COLO668 (cell line): ENCODE measurements around the gene ANXA1.
"Not testable (repeated sequence)": the region's sequence is repeated elsewhere in the genome, so short reads cannot be mapped to it uniquely, and the experiment has no call there.

Experiments
- DNase-seq: peaks from one replicate; lab custom pipeline; 2025; ENCODE audit not compliant: unreplicated experiment; lab: John Stamatoyannopoulos, UW

The ANXA1 gene, protein sequence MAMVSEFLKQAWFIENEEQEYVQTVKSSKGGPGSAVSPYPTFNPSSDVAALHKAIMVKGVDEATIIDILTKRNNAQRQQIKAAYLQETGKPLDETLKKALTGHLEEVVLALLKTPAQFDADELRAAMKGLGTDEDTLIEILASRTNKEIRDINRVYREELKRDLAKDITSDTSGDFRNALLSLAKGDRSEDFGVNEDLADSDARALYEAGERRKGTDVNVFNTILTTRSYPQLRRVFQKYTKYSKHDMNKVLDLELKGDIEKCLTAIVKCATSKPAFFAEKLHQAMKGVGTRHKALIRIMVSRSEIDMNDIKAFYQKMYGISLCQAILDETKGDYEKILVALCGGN

DNA sequence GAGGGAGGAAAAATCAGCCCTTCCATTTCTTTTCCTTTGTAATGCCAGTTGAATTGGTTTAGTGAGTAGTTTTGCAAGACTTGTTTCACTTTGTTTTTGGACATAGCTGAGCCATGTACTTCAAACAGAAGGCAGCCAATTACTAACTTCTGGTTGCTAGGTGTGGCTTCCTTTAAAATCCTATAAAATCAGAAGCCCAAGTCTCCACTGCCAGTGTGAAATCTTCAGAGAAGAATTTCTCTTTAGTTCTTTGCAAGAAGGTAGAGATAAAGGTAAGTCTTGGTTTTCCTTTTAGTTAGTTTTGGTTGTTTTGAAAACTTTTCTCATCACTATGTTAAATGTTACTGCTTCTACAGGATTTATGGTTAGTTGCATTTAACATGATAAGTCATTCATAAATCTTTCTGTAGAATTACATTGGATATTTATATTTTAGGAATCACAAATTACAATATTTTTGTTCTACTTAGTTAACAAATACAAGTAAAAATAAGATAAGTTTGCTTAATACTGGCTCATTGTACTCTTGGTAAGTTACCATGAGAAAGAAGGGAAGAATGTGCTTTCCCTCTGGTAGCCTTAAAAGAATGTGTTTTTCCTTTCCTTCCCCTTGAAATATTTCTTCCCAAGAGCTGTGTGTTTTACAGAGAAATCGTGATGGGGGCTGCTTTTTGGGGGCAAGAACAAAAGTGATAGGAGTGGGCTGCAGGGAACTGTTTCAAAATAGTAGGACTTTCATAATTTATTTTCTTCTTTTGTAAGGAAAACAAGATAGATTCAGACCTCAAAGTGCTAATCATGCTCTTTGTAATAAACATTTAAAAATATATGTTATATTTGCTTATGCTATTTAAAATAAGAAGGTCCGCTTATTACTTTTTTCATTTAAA is at the start of gene ANXA1:
TSS of gene ANXA1 (plus strand) at position 213 of the 890 bp plus-strand sequence. CDS start 6,671 bp downstream, outside the sequence.
- no peak for DNase-seq

DNA sequence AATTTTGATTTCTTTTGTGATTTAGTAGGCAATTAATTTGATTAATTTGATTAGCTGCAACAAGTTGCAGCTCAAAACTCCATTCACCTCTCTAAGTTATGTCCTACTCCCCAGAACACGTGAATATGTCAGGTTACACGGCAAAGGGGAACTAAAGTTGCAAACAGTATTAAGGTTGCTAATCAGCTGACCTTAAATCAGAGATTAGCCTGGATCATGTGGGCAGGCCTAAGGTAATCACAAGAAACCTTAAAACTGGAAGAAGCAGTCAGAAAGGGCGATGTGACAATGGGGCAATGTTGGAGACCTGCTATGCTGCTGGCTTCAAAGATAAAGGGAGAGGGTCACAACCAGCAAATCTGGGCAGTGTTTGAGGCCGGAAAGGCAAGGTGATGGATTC is 47.3 kb upstream of the ANXA1 start:
- DNase-seq = no peak

DNA sequence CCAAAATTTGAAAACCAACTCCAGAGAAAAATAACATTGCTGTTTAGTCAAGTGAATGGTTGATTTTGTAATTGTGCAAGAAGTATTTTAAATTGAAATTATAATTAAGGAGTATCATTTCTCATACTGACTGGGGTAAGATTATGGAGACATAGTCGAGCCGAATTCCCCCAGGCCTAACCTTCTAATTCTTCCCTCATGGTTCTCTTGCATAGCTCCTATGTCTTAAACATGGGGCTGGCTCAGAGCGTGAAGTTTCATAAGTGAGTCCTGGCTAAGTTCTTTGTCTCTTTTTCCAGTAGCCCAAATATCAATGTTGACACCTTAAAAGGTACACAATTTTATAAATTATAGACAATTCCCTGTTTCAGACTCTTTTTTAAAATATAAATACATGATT is 46.7 kb upstream of the ANXA1 start:
- DNase-seq = no peak

DNA sequence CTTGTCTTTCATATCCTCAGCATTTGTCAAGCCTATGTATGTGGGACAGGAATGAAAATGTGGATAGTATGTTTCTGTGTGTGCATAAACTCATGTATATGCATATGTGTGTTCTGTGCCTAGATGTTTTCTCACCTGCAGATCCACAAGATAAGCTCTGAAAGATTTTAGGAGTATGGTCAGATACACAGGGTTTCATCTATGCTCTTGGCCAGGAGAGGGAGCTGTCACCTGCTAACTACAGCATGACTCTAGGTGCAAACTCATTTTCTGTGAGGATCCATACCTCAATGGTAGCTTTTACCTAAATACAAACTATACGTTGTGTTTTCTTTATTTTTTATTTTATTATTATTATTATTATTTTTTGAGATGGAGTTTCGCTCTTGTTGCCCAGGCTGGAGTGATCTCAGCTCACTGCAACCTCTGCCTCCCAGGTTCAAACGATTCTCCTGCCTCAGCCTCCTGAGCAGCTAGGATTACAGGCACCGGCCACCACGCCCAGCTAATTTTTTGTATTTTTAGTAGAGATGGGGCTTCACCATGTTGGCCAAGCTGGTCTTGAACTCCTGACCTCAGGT is 44.1 kb upstream of the ANXA1 start:
- not testable (repeated sequence) for DNase-seq

DNA sequence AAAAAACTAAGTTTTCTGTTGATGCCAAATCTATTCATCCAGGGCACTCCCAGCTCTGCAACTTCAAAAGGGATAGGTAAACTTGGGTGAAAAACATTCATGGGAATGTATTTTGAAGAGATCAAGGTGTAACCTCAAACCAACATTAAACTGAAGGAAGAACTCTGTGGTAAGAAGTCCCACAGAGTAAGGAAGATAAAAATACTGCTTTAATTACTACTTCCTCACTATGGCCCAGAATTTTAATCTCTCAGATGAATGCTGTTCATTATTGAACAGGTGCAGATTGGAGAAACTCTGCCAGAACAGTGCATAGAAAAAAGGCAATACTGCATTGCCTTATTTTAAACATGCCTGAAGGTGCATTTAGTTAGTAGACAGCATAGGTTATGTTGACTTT is 37.6 kb upstream of the ANXA1 start:
- no peak for DNase-seq

DNA sequence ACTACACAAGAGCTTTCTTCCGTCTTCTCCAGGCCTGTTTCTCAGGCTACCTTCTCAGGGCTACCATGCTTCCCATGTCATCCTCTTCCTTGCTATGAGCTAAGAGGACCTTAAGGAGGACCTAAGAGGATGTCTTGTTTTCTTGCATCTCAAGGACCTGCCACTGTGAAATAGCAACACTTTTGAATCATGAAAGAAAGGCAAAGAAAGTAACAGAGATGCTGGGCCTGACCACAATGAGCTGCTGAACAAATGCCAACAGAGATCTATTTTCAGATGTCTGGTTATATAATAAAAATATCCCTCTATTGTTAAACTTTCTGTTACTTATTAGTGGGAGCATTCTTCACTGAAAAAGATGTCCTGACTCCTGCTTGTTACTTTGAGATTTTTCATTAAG is 36.7 kb upstream of the ANXA1 start:
- DNase-seq = no peak

DNA sequence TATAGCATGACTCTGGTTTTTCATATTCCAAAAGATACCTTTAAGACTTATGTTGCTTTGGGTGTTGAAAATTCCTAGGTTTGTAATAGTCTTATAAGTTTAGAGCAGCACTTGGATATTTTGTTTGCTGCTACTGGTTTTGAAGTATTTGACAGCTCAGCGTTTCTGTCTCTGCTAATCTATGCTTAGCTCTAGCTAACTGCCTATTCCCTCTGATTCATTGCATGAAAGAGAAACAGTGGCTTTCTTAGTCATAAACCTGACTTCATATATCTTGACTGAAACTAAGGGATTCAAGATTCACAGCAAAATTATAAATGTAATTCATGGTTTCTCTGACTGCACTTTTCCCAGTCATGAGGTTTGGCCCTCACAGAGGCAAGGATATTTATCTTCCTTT is 35.6 kb upstream of the ANXA1 start:
- no peak for DNase-seq

DNA sequence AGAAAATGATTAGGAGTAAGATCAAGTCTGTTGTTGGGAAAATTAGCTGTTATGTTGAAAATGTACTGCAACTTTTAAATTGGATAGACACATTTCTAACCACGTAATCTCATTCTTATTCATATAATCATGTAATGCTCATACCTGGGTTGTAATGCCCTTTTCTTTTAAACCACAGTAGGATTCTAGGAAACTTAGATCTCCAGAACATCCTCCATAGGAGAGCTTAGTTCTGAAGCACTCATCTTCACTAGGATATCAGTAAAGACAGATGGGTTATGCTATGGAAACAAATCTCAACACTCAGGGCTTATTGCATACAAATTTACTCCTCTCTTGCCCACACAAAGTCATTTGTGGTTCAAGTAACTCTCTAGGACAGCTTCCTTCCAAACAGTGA is 34.8 kb upstream of the ANXA1 start:
- DNase-seq = no peak

DNA sequence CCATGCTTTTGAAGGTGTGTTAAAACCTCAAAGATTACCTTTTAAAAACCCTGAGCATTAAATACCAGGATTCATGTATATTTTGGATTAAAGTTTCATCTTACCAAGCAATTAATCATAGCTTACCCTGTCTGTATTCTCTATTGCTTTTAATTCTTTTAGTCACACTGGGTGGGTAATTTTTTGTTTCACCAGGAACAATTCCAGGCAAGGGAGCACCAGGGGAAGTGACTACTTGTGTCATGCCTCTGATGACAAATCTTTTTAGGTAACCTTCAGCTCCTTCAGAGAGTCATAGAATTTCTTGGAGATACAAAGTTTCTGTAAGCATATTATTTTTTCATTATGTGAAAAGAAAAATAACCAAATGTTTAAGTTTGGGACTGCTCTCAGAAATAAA is 33.4 kb upstream of the ANXA1 start:
- no peak for DNase-seq

DNA sequence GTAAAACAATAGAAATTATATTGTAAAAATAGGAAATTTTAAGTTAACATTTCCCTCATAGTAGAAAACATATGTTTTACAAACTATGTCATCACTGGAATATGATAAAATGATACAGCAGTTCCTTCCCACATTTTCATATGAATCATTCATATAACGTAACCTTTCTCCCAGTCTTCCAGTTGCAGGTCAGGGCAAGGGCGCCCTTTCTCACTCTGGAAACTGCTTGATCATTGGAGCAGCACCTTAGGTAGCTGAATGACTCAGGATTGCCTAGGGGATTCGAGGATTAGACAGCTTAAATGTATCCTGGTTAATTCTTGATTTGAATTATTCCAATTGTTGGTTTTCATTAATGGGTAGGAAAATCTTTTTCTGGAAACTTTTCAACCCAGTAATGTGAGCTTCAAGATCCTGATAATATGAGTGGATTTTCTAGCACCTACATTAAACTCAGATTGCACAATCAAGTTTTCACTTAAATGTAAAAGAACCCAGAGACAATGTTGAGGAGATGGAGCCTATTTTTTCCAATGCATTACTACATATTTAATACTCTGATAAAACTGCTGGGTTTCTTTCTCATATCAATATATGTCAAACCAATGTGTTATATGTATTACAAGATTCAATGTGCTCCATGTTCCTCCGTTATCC is 32.6 kb upstream of the ANXA1 start:
- DNase-seq = no peak

DNA sequence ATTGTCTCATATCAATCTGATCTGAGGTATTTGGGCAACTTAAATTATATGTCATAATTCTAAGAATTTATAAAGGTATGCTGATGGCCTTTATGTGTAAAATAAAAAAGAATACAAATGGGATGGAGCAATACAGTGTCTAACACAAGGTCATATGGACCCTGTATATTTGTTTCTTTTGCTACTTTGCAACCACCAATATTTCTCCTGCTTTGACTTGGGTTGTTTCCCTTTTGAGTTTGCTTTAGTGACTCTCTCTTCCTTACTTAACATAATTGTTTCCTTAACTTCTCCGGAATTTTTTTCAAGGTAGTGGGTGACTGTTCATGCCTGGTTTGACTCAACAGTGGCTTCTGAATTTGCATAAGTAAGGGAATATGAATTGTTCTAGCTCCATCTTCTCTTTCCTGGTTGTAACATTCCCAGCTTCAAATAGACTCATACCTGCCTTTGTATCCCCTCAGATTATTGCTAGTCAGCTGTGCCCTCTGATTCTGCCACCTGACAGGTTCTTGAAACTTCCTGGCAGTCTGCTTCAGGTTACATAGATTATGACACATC is 30.2 kb upstream of the ANXA1 start:
- DNase-seq = no peak

DNA sequence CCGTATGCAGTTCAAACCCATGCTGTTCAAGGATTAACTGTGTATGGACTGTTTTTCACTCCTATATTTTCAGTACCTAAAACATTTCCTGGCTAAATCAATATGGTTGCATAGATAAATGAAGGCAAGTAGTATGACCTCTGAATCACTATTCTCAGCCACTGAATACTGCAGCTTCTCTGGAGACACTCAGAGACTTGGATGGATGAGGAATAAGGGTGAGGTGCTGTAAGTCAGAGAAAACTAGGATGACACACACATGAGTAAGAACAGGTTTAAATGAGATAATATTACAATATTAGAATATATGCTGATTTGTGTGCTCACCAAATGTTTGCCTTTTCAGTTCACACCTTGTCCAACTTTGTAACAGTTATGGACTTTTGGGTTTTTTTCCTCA is 26.0 kb upstream of the ANXA1 start:
- DNase-seq = no peak

DNA sequence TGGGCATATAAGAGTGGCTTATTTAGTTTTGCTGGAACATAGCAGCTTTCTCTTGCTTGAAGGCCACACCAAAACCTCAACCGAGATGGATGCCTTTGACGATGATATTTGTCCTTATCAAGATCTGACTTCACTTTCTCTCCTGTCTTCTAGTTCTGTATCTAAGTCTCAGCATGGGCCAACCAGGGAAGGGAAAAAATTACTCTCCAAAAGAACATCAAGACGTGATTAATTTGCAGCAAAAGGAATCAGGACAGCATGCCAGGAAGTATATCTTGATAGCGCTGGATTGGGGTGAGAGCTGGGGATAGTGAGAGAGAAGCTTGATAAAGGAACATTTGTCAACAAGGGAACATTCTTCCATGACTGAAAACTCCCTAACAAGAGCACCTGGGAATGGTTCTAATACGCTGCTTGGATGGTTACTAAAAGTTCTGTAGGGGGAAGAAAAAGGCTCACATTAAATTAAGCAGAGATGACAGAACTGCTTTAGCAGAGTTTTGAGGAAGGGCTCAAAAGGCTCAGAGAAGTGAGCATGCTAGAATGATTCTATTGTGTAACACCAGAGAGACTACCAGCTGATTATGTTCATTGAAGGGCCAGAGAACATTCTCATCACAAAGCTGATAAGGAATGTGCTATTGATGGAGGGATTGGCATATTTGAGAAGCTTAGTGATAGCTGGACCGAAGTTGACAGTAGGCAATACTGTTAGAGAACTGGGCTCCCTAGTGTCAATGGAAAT is 21.6 kb upstream of the ANXA1 start:
- no peak for DNase-seq

DNA sequence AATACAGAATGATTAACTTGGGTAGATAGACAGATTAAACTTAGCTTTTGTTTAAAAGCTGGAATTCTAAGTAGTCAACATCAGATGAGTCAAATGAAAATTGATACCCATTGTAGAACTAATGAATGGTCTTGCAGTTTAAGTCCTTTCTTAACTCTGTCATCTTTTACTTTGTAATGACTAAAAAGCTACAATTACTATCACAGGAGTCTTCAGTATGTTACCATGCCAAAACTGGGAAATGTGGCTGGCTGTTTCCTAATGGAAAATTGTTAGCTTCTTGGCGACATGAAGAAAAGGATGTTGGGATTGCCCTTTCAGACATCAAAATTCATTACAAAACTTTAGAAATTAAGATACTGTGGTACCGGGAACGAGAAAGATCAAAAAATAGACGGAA is 20.2 kb upstream of the ANXA1 start:
- DNase-seq = no peak

DNA sequence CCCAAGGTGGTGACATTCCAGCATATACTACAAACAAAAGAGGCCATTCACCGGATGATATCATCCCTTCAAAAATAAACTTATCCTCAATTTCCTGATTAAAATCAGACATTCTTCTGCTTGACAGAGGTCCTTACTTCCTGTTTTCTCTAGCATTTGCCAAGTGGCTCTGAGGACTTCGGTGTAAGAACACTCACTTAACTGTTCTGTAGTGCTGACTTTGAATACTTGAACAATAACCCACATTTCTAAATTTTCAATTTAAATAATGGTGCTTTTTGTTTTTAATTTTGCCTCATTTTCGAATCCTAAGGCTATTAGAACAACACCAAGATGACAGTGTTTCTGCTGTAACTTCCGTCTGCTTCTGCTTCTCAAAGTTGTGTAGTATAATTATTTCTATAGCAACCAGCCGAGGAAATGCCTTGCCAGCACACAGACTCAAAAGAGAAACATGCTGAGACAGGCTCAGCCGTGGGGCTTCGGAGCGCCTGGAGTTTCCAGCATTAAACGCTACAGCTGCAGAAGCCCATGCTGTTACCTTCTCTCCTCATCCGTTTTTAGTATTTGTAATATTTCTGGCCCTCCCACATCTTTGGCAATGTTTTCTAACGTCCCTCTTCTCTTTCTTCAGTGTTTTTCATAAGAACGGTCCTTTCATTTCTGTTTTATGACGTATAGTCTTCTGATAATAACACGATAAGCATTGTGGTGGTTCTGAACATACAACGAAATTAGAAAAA is 19.5 kb upstream of the ANXA1 start:
- DNase-seq = no peak

DNA sequence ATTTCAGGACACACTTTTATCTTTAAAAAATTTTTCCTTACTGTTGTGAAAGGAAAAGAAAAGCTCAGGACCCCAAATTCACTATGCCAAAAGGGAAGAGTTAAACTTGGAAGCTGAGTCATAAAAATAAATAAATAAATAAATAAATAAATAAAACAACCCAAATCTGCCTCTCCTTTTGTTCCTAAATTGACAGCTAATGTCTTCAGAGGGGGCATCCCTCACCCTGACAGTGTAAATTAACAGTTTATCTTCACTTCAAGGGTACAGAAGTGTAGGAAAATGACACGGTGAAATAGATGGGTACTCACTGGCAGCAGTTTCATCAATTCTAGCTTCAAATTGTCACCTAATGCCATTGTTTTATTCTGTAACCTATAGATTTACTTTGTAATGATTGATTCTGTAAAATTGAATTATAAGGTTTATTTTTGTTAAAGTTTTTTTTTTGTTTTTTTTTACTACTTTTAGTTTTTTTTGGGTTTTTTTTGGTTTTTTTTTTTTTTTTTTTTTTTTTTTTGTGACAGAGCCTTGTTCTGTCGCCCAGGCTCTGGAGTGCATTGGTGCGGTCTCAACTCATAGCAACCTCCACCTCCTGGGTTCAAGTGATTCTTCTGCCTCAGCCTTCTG is 18.5 kb upstream of the ANXA1 start:
- no peak for DNase-seq

DNA sequence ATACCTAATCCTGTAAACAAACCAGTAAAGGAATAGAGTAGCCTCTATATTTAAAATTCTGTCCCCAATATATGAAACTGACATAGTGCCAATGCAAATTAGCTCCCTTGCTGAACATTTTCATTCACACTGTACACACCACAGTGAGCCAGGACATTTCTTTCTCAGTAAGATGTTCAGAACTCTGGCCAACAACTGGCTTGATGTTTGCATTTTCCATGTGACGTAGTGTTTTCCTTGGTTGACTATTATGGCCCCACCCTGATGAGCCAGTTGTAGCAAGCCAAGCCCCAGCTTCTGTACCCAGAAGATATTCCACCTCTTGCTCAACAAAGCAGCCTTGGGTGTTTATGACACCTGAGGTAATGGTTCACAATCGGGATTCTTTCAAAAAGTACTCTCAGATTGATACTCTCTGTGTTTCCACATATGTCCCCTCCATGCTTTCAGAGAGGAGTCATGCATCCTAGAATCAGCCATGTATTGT is 17.7 kb upstream of the ANXA1 start:
- DNase-seq = no peak

DNA sequence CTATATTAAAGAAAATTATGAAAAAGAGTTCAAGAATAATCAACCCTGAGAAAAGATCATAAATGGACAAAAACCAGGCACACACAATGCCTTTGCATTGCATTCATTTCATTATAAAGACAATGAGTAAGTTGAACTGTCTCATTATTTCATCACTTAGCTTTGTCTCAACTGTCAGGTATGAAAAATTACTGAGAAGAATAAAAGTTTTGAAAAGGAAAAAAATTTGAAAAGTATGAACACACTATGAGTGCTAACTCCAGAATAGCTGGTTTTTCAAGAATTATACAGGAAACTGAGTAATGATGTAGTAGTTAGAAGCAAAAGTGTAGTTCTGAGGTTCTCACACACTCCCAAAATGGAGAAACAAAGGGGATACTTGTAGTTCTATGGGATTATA is 16.3 kb upstream of the ANXA1 start:
- no peak for DNase-seq

DNA sequence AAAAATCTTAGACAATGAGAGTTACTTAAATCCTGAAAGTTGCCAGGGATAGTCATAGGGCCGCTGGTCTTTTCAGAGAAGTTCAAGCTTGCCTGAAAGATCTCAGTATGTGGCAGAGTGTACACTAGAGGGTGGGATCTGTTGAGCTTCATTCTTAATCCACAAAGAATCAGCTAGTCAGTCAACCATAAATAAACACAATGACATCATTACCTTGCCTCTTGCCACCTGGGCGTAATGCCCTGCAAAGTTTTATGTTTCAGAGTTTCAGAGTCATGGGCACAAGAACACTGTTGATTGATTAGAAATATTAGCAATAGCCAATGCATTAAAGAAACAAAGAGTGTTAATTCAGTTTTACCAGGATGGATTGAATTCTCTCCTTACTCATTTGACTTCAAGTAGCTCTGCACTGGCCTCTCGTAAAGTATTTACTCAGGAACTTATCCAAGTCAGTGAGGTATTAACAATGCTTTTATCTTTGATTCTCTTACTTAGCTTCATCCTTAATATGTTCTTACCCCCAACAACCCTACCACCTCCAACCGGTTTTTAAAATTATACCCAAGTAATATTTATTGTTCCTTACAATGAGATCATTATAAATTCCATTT is 14.3 kb upstream of the ANXA1 start:
- DNase-seq = no peak
